GM12801 (cell line): ENCODE results near the gene SNTN.

Source experiments
- TF ChIP-seq, protein P1 (sequence below): IDR thresholded peaks from one replicate; pipeline ENCODE4 v1.5.1; 2011; ENCODE audit warnings: control low read depth; ENCODE audit not compliant: insufficient read length; ENCODE audit errors: extremely low read depth

Gene SNTN

DNA sequence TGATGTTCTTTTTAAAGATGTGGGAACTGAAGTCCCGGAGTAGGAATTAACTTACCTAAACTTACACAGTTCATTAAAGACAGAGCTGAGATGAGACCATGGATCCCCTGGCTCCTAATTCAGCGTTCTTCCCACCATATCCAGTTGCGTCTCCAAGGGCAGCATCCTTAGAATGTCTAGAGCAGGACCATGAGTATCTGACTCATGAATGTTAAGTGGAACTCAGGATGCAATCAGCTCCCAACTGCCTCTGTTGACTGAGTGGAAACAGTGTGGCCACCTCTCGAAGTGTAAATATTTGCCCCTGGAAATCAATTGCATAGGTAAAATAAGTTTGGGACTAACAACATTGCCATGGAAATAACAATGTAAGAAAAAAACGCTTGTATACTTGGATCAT lies 2.5 kb downstream of the SNTN start:
- TF ChIP-seq, protein P1, sequence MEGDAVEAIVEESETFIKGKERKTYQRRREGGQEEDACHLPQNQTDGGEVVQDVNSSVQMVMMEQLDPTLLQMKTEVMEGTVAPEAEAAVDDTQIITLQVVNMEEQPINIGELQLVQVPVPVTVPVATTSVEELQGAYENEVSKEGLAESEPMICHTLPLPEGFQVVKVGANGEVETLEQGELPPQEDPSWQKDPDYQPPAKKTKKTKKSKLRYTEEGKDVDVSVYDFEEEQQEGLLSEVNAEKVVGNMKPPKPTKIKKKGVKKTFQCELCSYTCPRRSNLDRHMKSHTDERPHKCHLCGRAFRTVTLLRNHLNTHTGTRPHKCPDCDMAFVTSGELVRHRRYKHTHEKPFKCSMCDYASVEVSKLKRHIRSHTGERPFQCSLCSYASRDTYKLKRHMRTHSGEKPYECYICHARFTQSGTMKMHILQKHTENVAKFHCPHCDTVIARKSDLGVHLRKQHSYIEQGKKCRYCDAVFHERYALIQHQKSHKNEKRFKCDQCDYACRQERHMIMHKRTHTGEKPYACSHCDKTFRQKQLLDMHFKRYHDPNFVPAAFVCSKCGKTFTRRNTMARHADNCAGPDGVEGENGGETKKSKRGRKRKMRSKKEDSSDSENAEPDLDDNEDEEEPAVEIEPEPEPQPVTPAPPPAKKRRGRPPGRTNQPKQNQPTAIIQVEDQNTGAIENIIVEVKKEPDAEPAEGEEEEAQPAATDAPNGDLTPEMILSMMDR = no peak

DNA sequence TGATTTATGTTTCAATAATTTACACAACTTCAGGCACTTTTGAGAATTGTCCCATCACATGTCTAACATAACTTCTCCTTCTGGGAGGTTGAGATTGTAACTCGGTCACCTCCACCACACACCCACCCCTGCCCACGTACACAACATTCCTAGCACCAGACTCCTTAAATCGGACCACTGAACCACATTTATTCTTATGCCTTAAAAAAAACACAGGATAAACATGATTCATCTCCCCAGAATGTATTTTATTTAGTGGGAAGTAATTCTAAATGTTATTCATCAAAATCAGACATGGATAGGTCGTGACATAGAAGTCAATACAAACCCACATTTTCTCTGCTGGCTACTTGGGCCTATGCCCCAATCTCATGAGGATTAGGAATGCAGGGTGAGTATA lies 3.0 kb downstream of the SNTN start:
- TF ChIP-seq, protein P1 = no peak

DNA sequence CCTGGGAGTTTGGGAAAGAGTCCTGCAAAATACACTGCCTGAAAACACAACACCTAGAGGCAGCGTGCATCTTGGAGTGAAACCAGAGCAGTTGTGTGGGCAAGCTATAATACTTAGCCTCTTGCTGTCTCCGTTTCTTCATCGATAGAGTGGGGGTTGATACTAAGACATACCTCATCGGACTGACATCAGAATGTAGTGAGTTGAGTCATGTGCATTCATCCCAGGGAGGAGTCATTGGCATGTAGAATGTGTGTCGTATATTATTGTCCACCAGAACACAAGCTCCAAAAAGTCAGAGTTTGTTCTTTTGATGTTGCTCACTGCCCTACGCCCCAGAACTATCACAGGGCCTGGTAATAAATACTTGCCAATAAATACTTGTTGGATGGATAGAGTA lies 4.3 kb downstream of the SNTN start:
- TF ChIP-seq, protein P1 = no peak

DNA sequence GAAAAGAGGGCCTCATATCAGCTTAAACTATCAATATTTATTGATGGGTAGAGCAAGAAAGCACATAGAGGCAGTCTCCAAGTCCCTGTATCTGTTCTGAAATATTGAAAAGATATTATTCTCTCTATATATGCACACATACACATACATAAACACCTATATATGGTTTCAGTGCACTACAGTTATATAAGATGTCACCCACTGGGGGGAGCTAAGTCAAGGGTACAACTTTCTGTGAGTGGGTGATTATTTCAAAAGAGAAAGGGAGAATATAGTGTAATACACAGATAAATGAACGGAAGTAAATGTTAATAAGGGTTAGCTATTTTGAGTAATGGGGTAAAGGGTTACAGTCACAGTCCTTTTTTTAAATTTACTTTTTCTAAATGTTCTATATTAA lies 8.8 kb downstream of the SNTN start:
- TF ChIP-seq, protein P1 = no peak

DNA sequence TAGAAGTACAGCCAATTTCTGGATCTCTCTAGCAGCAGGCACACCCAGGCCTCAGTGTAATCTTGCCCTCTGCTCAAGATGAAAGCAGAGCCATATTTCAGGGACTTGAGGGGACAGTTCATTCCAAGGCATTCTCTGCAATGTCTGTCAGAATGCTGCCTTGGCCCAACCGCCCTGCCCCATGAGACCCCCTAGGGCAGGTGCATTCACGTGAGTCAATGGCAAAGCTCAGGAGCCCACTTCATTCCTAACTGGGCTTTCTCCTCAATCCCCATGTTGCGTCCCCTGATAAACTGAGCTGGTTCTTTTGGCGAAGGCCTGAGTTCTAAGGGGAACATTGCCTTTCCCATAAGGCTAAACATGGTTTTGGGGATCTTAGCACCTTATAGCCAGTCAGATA lies 9.5 kb downstream of the SNTN start:
- TF ChIP-seq, protein P1 = no peak

DNA sequence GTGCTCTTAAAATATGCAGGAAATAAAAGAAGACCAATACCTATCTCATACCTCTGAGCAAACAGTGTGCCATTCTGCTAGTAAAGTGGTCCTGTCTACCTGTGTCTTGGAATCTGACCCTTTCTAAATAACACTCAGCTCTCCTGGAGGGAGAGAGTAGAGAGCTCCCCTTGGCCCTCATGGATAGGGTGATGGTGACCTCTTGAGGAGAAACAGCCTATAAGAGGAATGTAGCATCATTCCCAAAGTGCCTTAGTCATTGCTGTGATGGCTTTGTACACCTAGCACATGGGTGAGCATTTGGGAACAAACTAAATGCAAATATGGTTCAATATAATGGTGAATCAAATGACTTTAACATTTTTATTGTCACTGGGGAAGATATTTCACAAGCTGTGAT lies 10.0 kb downstream of the SNTN start:
- TF ChIP-seq, protein P1 = no peak

DNA sequence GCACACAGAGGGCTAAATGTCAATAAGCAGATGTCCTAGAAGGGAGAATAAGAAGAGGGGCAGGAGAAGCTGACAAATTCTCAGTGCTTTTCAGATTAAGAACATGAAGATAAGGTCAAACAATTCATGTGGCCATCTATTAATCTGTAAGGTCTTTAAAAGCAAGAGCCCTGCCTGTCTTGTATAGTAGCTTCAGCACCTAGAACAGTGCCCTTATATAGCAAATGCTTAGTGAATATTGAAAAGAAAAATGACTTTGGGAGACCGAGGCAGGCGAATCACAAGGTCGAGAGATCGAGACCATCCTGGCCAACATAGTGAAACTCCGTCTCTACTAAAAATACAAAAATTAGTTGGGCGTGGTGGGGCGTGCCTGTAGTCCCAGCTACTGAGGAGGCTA lies 18.1 kb downstream of the SNTN start:
- TF ChIP-seq, protein P1 = no peak

DNA sequence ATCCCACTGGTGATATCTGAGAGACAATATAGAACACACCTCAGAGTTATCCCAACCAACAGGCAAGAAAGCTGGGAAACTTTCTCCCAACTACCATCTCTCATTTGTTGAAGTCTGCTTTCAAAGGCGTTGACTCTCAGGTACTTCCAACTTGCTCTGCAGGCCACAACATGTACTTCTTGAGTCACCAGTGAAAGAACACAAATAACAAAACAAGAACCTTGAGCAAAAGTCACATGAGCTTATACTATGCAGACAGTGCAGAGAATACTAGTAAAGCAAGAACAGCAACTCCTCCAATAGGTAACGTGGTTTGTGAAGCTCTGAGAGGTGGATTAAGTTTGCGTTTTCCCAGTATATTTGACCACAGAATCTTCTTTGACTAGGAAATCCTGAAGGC lies 20.6 kb downstream of the SNTN start:
- TF ChIP-seq, protein P1 = no peak
